NB4 (cell line): ENCODE data around the gene KIAA1191.

Experiments
- CTCF ChIP-seq: IDR thresholded peaks from one replicate; pipeline ENCODE4 v1.5.1; 2012; ENCODE audit warnings: low read depth, low read length
- MYC ChIP-seq: IDR thresholded peaks from 2 replicates; pipeline ENCODE4 v1.6.1; 2011; ENCODE audit warnings: low read depth, low read length

- TF ChIP-seq CTCF (no peak), MYC (no peak)
Measured at GRCh38 chr5:176371621-176372539, 10.3 kb upstream of the KIAA1191 start.
